Measurements from ENCODE around the gene FOXP1.

The FOXP1 gene

GRCh38 chr3:71583566-71584393 lies at the start of gene FOXP1:
Gene FOXP1, minus strand, starts transcription at chr3:71583728. Its CDS starts 385,347 bp downstream, at chr3:71198381.
- FAIRE-seq, result no peak

DNA sequence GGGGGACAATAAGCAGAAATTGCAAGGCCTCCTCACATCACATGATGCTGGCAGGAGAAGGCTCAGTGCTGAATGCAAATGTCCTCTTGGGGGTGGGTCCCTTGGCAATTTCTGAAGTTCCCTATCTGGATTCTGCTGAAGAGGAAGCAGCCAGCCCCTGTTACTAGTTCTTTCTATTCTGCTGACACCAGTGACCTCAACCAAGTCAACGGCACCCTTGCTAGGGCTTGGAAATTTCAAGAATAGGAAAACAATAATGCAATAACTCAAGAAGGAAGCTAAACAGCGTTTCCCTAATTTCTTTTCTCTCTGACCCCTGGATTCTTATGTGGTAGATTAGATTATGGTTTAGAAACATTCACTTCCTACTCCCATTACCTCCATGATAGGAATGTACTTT lies 46.2 kb upstream of the FOXP1 start:
- FAIRE-seq, result no peak

DNA sequence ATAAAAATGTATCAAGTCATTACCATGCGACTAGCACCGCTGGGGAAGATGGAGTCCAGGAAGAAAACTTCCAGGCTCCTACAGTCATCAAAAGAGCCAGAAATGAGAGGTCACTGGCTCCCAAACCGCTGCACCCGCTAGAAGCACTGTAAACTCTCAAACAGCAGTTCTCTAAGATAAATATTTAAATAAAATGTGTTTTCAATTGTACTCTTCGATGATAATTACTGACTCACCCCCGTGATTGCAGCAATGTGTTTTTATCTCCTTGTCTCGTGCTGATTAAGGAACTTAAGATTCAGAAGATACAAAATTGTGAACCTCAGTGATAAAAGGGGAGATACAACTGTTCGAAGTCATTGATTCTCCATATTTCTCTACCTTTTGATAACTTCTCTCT lies 45.8 kb upstream of the FOXP1 start:
- FAIRE-seq, result no peak

DNA sequence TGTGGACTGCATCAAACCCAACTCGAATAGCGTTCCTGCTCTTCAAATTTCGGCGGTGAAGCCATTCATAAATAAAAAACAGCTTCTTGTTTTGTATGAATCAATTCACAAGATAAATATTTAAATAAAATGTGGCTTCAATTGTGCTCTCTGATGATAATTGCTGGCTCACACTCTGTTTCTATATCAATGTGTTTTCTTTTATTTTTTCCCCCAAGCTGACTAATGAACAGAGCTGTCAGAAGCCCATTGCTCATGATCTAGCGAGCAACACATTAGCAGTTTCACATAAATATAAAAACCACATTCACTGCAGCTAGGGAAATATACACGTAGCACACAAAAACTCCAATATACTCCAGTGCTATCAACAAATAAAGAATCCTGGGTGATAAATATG lies 45.0 kb upstream of the FOXP1 start:
- FAIRE-seq, result no peak

GRCh38 chr3:71625676-71626075 lies 42.1 kb upstream of the FOXP1 start:
- FAIRE-seq, result no peak

- no peak for FAIRE-seq
Observed at GRCh38 chr3:71621825-71622537, 38.5 kb upstream of the FOXP1 start.

GRCh38 chr3:71618538-71618937 lies 35.0 kb upstream of the FOXP1 start:
- no peak for FAIRE-seq

GRCh38 chr3:71616571-71617021 lies 33.1 kb upstream of the FOXP1 start:
- no peak for FAIRE-seq

GRCh38 chr3:71614869-71615268 lies 31.3 kb upstream of the FOXP1 start:
- FAIRE-seq, result no peak

GRCh38 chr3:71614426-71614825 lies 30.9 kb upstream of the FOXP1 start:
- FAIRE-seq, result no peak

- FAIRE-seq, result no peak
Observed at GRCh38 chr3:71611099-71611498, 27.6 kb upstream of the FOXP1 start.

- no peak for FAIRE-seq
Observed at GRCh38 chr3:71607364-71607763, 23.8 kb upstream of the FOXP1 start.

DNA sequence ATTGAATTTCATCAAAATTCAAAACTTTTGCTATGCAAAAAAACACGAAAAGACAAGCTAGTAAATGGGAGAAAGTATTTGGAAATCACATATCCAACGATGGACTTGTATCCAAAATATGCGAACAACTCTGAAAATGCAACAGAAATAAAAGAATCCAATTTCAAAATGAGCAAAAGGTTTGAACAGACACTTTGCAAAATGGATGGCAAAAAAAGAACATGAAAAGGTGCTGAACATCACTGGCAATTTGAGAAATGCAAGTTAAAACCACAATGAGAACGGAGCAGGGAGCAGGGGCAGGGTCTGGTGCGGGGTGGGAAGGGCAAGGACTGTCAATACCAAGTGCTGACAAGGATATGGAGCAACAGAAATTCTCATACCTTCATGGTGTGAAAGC lies 23.1 kb upstream of the FOXP1 start:
- FAIRE-seq, result no peak

- no peak for FAIRE-seq
Observed at GRCh38 chr3:71602256-71602655, 18.7 kb upstream of the FOXP1 start.

DNA sequence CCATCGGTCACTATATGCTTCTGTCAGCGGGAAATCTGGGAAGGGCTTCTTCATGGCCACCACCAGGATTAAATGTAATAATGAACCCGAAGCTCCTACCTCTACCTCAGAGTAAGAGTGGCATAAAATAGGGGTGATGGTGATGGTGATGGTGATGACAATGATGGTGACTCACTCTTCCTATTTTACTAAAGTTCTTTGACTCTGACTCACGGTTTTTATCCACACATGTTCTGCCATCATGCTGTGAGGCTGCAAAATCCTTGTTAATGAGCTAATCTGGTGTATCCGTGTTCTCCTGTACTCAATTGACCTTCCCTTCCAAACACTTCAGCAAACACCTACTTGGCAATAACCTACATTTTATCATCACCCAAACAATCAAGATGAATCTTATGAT lies 18.3 kb upstream of the FOXP1 start:
- FAIRE-seq, result no peak

- FAIRE-seq, result no peak
Observed at GRCh38 chr3:71600646-71601288, 17.2 kb upstream of the FOXP1 start.

DNA sequence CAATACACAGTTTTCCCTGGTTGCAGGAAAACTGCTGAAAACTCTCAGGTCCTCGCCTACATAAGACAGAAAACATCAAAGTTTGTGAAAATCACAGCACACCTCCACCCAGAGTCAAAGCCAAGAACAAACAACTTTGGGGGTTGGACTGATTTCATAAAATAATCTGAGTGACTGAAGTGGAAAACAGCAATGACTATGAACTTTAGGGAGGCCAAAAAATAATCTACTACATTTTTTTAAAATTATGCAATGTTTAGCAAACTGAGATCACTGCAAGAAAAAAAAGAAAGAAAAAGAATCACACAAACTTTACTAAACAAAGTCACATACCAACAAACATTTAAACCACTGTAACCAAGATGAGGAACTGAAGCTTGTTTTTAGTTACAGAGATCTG lies 15.9 kb upstream of the FOXP1 start:
- no peak for FAIRE-seq

DNA sequence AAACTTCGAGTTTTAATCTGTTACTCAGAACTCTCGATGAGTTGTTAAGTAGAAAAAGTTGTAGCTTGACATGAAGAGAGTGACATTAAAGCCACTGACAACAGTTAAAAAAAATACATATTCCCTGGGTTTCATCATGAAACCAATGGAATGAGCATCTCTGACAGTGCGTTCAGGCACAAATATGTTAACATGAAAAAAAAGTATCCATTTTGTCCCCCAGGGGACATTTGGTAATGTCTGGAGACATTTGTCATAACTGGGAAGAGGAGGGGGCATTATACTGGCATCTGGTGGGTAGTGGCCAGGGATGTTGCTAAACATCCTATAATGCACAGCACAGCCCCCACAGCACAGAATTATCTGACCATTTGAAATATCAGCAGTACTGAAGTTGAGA lies 14.8 kb upstream of the FOXP1 start:
- no peak for FAIRE-seq

DNA sequence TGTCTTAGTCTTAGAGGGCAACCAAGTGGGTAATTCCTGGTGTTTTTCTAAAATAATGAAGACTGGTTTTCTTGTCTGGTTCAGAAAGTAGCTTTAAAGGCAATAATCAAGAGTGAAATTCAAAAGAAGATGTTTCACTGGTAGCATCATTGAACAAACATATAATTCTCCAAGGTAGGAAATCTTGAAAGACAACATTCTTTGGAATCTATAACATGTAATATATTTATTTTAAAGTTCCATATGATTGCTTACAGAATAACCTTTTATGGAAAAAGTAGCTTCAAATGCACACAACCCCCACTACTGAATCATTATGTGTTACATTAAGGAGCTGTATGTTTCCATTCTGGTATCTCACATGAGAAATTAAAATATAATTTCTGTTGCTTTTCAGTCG lies 13.8 kb upstream of the FOXP1 start:
- FAIRE-seq, result no peak

DNA sequence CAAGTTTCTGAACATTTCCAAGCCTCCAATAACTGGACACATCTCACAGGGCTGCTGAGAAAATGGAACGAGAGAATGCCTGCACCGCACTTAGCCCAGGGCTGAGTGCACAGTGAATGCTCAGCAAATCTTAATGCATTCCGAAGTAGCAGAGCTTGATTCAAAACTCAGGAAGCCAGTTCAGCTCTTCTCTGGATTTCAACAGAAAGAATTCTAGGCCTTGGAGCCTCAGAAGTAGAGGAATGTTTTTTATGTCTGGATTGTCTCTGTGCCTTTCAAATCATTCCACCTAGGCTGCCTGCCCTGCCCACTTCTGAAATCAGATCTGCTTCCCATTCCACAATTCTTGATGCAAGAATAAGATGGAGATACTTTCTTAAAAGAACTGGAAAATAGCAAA lies 9.6 kb upstream of the FOXP1 start:
- FAIRE-seq, result no peak

GRCh38 chr3:71591101-71591500 lies 7.6 kb upstream of the FOXP1 start:
- no peak for FAIRE-seq

GRCh38 chr3:71589132-71589531 lies 5.6 kb upstream of the FOXP1 start:
- FAIRE-seq, result no peak

DNA sequence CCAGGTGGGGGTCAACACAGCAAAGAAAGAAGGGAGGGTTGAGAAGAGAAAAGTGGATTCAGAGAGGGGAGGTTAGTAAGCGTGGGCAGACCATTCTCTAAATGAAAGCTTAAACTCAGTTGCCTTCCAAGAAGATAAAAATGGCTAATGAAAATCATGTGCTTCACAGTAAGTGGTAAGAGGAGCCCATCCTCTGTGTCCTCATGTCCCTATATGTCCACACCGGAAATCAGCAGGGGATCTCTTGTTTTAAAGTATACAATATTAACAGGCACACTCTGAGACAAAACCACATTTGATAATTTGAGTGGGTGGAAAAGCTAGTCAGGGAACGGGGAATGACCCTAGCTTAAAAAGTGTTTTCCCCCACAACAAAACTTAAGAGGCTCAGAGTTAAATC lies 4.4 kb upstream of the FOXP1 start:
- no peak for FAIRE-seq

- no peak for FAIRE-seq
Observed at GRCh38 chr3:71586810-71587242, 3.3 kb upstream of the FOXP1 start.
